GM19468 (cell line): ENCODE results near the gene BACH1.
"Not testable (repeated sequence)": the region's sequence is repeated elsewhere in the genome, so short reads cannot be mapped to it uniquely, and the experiment has no call there.

Source experiments
- ATAC-seq: cut with Tn5 transposase; IDR thresholded peaks from one replicate; pipeline ENCODE4 v1.9.1; 2021; ENCODE audit warnings: mild to moderate bottlenecking, moderate library complexity, moderate number of reproducible peaks; ENCODE audit not compliant: unreplicated experiment; ENCODE audit errors: extremely low read depth

BACH1 gene

DNA sequence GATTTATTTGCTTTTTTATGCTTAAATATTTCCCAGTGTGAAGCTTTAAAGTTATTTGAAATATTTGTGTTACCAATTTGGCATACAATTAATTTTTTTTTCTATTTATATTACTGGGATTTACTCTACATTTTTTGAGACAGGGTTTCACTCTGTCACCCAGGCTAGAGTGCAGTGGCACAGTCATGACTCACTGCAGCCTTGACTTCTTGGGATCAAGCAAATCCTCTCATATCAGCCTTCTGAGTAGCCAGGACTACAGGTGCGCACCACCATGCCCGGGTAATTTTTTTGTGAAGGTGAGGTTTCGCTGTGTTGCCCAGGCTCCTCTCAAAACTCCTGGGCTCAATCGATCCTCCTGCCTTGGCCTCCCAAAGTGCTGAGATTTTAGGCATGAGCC is 39.5 kb downstream of the BACH1 start:
- no peak for ATAC-seq

DNA sequence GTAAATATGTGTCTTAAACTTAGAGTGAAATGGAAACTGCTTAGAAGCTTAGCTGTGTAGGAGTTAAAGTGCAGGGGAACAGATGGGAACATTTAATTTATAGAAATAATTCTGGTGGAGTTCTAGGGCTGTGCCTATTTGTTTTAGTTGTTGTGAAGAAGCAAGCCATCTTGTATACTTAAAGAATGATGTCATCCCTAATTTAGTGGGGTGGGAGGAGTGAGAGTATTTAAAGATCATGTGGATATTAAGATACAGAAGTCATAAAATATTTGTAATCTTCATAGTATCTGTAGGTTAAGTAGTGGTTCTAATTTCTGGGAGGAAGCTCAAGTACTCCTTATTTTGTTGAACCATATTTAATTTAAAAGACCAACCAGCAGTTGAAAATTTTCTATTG is 41.5 kb downstream of the BACH1 start:
- ATAC-seq: no peak

DNA sequence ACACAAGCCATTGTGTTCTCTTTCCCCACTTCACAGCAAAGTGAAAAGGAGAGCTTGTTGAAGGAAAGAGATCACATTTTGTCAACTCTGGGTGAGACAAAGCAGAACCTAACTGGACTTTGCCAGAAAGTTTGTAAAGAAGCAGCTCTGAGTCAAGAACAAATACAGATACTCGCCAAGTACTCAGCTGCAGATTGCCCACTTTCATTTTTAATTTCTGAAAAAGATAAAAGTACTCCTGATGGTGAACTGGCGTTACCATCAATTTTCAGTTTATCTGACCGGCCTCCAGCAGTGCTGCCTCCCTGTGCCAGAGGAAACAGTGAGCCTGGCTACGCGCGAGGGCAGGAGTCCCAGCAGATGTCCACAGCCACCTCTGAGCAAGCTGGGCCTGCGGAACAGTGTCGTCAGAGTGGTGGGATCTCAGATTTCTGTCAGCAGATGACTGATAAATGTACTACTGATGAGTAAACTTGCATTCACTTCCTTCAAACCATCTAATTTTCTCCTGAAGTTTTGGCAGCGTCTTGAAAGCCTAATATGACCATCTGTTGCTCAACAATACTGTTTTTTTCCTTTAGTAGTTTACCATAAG is 43.7 kb downstream of the BACH1 start:
- ATAC-seq: no peak

DNA sequence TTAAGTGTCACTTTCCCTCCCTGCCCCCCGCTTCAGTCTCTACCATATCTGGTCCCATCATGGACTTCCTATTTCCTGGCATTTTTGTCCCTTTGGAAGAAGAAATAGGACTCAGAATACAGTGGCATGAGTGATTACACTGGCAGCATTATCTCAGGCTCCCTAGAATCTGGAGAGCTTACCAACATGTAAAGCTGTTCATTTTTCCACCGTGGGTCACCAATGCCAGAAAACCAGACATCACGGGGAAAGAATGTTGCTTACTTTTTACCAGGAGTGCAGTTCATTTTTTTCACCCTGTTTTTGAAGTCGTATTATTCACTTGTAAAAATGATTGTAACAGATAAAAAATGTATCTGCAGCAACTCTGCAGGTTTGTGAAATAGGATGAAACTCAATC is 44.8 kb downstream of the BACH1 start:
- ATAC-seq: no peak

DNA sequence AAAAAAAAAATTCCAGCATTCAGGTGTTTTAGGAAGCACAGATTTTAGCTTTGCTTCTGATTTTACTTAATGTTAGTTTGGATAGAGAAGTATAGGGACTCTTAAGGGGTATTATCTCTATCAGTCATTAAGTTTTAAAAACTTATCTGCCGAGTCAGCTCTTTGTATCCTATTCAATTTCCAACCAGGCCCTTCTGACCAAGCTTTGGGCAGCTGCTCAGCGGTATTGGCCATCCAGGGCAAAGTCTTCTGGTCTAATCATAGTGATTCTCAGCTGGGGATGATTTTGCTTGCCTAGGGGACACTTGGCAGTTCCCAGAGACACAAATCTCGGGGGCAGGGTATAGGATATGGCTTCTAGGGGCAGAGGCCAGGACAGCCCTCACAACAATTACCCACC is 47.6 kb downstream of the BACH1 start:
- ATAC-seq: no peak

DNA sequence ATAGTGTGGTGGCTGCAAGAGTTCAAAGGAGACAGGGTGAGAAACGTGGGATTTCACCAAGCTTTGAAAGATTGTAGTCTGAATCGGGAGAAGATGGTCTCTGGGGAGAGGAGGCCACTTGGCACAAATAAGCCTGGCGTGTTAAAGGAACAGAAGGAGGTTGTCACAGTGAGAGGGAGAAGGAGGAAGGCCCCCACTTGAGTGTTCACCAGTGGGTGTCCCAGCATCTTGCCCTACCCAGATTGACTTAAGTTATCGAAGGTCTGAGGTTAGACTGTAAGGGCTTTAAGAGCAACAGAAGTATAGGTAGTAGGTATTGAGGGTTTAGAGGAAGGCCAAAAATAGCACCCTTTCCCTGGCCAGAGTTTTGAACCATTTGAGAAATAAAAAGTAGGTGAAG is 48.0 kb downstream of the BACH1 start:
- ATAC-seq: no peak

DNA sequence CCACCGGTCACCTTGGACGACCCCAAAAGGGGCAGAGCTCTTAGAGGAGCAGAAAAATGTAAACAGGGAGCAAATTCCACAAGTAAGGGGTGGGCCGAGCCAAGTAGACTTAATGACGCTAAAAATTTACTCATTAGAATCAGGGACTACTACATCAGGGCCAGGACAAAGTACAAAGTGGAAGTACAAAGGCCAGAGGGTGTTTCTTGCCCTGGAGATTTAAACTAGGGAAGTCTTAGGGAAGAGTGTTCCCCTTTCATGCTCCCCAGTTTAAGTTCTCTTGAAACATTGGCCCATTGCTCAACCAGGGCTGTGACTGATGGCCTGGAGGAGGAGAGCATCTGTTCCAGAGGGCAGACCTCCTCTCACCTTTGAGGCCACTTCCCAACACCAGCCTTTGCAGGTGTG is 48.6 kb downstream of the BACH1 start:
- ATAC-seq: no peak

DNA sequence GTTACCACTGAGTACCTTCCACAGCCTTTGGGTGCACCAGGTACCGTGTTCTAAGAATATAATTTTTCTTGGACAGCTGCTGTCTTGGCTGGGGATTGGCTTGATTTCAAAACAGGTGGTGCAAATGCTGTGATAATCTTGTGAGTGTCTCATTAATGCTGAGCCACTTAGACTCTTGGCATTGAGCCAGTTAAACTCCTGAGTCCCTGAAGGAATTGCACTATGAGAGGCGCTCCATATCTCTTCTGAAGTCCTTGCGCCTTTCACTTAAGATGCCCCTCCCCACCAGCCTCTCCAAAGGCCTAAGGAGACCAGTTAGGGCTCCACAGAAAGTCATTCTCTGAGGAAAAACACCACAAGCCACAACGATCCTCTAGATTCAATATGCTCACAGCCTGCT is 51.0 kb downstream of the BACH1 start:
- ATAC-seq: no peak

DNA sequence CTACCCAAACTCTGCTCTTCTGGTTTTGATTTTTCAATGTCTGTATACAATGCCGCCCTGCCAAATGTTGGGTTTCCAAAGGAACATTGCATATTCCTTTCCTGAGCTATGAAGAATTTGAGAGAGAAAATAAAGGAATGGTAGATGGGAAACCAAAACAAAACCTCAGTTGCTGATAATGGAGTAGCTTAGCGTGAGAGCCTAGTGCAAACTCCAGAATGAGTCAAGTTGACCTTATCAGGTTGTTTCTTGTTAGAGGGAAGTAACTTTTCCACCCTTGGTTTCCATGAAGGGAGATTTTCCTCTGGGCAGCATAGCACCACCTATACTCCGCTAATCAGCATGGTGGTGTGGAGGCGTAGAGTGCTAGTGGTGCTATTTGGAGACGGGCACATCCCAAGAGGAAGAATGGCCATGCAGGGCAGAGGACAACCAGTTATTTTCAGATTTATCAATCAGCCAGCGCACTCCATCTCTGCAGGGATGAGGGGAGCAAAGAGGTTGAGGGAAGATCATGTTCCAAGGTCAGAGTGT is 51.6 kb downstream of the BACH1 start:
- ATAC-seq: no peak

DNA sequence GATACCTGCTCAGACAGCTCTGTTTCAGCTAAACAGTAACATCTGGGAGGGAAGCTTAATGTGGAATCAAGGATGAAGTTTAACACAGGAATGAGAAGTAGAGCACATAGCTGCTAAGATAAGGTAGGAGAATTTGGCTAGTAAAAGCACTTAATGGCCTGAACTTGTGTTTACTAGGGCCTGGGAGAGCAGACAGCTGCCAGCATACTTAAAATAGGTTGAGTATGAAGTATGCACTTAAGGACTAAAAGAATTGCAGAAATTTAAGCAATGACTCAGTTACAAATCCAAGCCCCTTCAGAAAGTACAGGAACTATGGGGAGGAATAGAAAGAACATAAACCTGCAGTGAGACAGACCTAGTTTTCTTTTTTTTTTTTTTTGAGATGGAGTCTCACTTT is 53.0 kb downstream of the BACH1 start:
- no peak for ATAC-seq

DNA sequence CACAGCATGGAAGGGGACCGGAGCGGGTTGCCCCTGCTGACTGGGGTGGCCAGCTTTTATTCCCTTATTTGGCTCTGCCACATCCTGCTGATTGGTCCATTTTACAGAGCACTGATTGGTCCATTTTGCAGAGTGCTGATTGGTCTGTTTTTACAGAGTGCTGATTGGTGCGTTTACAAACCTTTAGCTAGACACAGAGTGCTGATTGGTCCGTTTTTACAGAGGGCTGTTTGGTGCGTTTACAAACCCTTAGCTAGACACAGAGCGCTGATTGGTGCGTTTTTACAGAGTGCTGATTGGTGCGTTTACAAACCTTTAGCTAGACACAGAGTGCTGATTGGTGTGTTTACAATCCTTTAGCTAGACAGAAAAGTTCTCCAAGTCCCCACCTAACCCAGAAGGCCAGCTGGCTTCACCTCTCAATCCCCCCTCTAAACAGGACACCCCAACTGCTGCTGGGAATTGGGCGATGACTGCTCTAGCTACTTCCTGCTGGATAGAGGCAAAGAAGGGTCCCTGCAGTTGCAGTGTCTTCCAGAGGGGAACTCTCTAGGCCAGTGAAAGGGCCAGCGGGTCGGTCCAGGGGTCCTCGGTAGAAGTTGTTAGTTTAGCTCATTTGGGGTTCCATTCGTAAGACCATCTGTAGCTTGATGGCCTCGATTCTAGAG is 56.5 kb downstream of the BACH1 start:
- ATAC-seq: not testable (repeated sequence)

DNA sequence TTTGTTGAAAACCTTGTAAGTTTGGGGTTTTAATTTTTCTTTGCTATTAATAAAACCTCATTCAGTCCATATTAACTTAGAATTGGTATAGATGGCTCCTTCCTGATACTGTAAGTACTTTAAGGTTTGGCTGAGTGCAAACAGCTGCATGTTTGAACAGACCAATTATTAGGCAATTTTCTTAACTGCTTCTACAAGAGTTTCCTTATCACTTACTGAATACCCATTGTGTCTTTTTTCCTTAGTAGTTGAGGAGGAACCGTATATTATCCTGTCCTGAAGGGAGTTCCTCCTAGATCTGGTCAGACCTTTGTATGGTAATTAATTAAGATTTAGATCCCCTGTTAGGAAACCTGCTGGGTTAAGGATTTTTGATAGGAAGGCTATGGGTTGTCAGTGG is 57.6 kb downstream of the BACH1 start:
- ATAC-seq: not testable (repeated sequence)

DNA sequence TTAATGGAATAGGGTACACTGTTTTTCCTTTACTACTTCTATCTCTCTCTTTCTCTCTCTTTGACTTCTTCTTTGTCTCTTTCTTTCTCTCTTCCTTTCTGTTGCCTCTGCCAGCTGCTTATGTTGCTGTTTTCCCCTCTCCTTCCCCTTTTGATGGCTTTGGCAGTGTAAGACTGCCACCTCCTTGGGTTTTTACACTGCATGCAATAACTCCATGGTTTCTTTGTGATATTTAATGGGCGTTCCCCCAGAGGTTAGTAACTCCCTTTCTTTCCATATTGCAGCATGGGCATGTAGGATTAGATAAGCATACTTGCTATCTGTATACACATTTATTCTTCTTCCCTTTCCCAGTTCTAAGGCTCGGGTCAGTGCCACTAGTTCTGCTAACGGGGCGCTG is 58.1 kb downstream of the BACH1 start:
- not testable (repeated sequence) for ATAC-seq

DNA sequence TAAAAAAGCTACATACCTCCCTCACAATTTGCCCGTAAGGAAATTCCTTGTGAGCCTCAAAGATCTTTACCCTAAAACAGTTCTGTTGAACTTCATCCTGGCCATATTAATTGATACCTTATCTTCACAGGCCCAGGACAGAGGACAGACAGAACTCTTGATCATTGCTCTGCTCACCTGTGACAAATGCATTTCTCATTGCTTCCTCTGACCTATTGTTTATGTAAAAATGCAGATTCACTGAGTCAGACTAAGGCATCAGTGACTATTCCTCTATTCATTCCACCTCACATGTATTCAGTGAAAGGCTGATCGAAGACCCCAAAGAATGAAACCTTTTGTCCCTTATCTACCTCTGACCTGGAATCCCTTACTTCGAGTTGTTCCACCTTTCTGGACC is 61.0 kb downstream of the BACH1 start:
- no peak for ATAC-seq

DNA sequence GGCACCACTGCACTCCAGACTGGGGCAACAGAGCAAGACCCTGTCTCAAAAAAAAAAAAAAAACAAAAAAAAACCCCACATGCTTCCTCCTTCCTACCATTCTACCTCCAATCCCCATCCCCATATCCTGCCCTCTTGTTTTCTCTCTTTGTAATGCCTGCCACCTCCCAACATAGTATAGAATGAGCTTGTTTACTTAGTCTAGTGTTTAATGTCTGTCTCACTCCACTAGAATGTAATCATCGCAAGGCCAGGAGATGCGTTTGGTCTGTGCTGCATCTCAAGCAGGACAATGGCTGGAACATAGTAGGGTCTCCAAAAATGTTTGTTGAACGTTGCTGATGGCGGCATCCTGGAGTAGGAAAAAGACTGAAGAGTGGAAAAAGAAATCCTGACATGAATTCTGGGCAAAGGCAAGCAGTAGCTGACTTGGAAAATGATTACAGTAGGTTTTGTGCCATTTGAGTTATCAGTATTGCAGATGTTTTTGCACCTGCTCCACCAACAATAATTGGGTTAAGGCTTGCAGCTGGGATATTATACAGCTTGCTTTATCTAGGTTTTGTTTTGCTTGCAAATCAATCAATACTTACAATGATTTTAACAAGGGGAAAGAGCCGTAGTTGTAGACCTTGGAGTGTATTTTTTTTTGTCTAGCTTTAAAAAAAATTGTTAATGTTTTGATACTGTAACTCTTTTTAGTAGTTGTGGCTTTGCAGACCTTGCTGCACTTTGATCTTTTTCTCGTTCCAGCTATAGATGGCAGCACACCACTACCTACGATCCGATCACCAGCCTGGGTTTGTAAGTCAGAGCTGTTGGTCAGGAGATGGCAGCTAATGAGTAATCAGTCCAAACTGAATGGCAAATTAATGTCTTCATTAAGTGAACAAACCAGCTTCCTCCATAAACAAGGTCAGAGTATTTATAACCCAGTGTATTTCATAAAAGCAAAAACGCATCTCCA is 62.4 kb downstream of the BACH1 start:
- ATAC-seq: no peak

DNA sequence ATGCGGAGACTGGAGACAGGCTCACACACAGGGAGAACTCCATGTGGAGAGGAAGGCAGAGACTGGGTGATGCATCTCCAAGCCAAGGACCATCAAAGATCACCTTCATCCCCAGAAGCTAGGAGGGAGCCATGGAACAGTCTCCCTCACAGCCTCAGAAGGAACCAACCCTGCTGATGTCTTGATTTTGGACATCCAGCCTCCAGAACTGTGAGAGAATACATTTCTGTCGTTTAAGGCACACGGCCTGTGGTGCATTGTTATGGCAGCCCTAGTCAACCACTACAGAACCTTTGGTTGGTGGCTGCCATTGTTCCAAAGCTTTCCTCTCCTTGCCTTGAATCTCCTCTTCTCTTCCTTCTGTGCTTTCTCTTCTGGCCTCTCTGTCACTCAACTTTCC is 64.0 kb downstream of the BACH1 start:
- no peak for ATAC-seq

DNA sequence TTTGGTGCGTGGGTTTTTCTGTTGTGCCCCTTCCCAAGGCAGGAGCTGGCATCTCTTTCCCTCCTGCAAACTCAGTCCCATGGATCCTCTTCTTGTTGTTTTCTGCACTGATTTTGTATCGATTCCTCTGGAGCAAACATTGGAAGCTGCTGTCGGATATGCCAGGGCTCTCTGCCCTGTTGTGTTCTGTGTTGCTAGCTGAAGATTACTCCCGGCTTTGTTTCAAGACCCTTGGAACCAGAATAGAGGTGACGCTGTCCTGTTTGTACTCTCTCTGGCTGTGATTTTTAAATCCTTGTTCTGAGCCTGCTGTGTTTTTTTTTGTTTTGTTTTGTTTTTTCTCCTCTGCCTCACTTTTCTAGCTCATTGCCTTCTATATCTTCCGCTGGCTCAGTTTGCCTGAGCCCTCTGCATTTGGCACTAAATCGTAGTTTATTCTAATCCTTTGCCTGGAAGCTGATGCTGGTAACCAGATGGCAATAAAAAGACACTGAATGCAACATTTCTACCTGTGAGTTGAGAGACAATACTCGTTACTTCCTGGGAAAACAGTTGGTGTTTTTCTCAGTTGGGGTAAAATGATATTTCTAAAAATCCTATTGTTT is 67.0 kb downstream of the BACH1 start:
- no peak for ATAC-seq

DNA sequence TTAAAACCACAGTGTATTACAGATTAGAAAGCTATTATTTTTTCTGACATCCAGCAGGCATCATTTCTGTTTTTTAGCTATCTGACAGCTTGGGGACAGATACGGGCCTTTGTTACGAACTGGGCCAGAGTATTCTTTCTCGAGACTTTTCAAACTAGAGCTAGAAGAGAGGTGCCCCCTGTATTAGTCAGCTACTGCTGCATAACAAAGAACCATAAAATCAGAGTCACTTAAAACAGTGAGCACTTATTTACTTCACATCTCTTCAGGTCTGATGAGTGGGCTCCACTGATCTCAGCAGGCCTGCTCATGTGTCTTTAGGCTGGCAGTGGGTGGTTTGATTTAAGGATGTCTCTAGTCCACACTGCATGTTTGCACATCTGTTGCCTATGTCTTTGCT is 67.8 kb downstream of the BACH1 start:
- no peak for ATAC-seq

DNA sequence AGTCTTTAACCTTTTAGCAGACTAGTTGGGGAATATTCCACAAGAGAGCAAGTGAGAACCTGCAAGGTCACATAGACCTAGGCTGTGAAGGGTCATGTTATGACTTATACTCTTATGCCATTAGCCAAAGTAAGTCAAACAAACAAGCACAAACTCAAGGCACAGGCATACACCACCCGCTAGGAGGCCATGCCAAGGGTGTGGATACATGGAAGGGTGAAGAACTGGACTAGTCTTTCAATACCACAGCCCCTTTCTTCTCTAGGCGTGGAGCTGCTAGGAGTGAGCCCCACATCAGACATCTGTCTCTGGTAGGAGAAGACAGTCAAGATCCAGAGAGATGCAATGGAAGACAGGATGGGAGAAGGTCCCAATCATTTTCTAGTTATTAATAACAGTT is 68.6 kb downstream of the BACH1 start:
- no peak for ATAC-seq

DNA sequence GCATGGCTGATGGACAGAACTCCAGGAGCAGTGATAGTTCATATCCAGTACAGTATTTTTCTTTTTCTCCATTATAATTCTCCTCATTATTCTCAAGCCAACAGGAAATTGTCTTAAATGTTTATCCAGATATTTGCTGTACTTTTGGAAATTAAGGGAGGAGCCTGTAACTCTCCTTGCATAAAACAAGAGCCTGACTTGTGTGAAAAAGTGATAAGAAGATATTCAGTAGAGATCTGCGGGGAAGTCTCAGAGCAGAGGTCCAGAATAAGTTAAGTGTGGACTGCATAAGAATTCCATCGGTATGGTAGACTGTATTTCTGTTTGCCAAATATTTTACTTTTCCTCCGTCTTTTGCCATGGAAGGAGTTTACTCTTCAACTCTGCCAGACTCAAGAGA is 70.2 kb downstream of the BACH1 start:
- no peak for ATAC-seq

DNA sequence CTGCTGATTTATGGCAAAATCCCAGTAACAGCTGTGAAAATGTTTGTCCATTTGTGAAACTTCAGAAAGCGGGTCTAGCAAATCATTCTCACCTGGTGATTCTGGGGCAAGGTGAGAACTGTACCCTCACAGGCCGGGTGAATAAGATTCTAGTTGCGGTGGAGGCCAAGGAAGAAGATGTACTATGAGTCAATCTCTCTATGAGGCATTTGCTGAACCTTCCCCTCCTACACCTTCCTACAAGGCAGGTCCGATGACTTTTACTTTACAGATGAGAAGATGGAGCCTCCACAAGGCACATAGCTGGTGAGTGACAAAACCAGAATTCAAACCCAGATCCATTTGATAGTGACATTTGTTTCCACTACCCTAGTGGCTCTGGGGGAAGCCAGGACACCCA is 72.7 kb downstream of the BACH1 start:
- no peak for ATAC-seq
